GM12892 (cell line): ENCODE results near the gene COQ10A.

Experiments
- DNase-seq: peaks from one replicate; pipeline ENCODE4 v3.0.0; 2011; ENCODE audit not compliant: insufficient read length
- FAIRE-seq: peaks from 2 replicates; lab custom pipeline; 2011; peaks lifted over from hg19 to GRCh38; lab: Jason Lieb, UNC
- POLR2A ChIP-seq: IDR thresholded peaks from 2 replicates; pipeline ENCODE4 v1.6.1; 2011; ENCODE audit warnings: low read depth, low read length, control low read depth
- POLR2AphosphoS5 ChIP-seq: IDR thresholded peaks from 2 replicates; pipeline ENCODE4 v1.6.1; 2011; ENCODE audit warnings: low read depth, low read length, control low read depth
- TAF1 ChIP-seq: IDR thresholded peaks from 2 replicates; pipeline ENCODE4 v1.6.1; 2011; ENCODE audit warnings: low read depth, mild to moderate bottlenecking, control low read depth, low read length, borderline replicate concordance

The COQ10A gene

DNA sequence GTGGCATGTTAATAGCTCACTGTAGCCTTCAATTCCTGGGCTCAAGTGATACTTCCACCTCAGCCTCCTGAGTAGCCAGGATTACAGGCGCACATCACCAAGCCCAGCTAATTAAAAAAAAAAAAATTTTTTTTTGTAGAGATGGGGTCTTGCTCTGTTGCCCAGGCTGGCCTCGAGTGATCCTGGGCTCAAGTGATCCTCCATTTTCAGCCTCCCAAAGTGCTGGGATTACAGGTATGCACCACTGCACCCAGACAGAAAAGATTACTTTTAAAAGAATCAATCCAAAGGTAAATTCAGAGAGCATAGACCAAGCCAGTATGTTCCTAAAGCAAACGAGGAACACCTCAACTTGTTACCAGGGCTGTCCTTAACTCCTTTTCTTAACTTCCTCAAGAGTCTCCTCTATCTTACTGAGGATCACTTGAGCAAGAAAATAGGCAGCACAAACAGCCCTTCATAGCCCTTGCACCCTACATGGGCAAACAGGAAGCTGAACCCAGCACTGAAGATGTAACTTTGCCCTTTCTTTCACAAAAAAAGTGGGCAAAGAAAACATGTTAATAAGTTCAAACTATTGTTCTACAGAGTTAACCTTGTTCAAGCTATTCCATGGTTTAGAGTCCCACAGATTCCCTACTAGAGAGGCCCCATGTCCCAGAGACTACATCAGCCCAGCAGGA lies 22.1 kb downstream of the COQ10A start:
- no peak for DNase-seq
- FAIRE-seq: no peak
- TF ChIP-seq POLR2A (no peak), POLR2AphosphoS5 (no peak), TAF1 (no peak)

GRCh38 chr12:56293795-56294194 lies 27.1 kb downstream of the COQ10A start:
- FAIRE-seq (no peak), DNase-seq (no peak)
- no peak for TF ChIP-seq TAF1
- no peak for TF ChIP-seq POLR2AphosphoS5
- TF ChIP-seq POLR2A: no peak

- FAIRE-seq (no peak), DNase-seq (no peak)
- no peak for TF ChIP-seq POLR2AphosphoS5
- no peak for TF ChIP-seq TAF1
- TF ChIP-seq POLR2A: no peak
Measured at GRCh38 chr12:56296295-56296694, 29.6 kb downstream of the COQ10A start.

- no peak for TF ChIP-seq POLR2A
- TF ChIP-seq TAF1: no peak
- no peak for TF ChIP-seq POLR2AphosphoS5
- DNase-seq (no peak), FAIRE-seq (no peak)
Measured at GRCh38 chr12:56297400-56297799, 30.7 kb downstream of the COQ10A start.

DNA sequence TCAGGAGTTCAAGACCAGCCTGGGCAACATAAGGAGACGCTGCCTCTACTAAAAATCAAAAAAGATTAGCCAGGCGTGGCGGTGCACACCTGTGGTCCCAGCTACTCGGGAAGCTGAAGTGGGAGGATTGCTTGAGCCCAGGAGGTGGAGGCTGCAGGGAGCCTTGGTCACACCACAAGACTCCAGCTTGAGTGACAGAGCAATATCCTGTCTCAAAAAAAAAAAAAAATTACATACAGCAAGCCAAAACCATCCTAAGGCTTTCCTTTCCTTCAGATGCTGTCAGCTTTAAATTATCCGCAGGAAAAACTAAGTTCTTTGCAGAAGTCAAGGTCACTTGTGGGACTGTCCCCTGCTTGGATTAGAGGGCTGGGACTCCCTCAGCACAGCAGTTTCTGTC lies 32.1 kb downstream of the COQ10A start:
- no peak for DNase-seq
- TF ChIP-seq POLR2A (no peak), POLR2AphosphoS5 (no peak), TAF1 (no peak)
- no peak for FAIRE-seq

GRCh38 chr12:56299308-56299852 lies 32.6 kb downstream of the COQ10A start:
- DNase-seq (no peak), FAIRE-seq (no peak)
- peak; percentile 15; the same call in 1 of the 2 replicates for TF ChIP-seq TAF1
- TF ChIP-seq POLR2AphosphoS5: no peak

DNA sequence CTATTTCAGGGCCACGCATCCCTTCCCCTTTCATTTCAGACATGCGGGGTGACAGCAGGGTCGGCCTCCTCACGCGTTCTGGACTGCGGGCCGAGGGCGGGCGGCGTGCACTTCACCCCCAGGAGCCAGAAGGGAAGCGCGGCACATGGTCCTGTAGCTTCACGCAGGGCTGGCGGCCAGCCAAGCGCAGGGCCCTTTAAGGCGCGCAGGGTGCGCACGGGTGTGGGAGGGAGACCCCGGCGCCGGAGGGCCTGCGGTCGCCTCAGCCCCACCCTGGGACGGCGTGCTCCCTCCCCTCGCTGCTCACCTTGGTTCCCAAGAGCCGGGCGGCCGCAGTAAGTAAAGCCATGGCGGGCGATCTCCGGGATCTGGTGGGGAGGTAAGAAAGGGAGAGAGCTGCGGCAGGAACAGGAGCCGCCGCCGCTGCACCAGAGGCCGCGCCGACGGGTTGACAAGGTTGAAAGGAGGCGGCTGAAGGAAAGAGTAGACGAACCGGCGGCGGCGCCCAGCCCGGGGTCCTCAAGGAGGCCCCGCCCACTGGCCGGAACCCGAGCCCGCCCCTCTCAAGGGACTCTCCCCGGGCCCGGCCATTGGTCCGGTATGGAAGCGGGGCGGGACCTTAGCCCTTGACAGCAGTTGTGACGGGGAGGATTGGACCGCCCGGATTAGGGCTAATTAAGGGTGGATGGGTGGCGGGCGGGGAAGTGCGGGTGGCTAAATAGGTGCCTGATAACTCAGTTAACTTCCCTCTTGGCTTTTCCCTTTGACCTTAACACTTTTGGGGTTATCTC lies 33.3 kb downstream of the COQ10A start, which contains the start of gene CS:
Gene CS (minus strand): TSS at position 478 of the 791 bp plus-strand sequence. CDS start 129 bp downstream, at position 349.
- FAIRE-seq: peak; percentile 92
- no peak for TF ChIP-seq TAF1
- peak; percentile 43; the same call in 1 of the 2 replicates for TF ChIP-seq POLR2A
- peak; percentile 47; the same call in 1 of the 2 replicates for TF ChIP-seq POLR2AphosphoS5
- peak; percentile 88 for DNase-seq

GRCh38 chr12:56300644-56301464 lies 34.1 kb downstream of the COQ10A start:
- no peak; the same call in 1 of the 2 replicates for TF ChIP-seq POLR2AphosphoS5
- TF ChIP-seq POLR2A: no peak
- no peak for TF ChIP-seq TAF1
- FAIRE-seq: no peak
- DNase-seq: no peak

DNA sequence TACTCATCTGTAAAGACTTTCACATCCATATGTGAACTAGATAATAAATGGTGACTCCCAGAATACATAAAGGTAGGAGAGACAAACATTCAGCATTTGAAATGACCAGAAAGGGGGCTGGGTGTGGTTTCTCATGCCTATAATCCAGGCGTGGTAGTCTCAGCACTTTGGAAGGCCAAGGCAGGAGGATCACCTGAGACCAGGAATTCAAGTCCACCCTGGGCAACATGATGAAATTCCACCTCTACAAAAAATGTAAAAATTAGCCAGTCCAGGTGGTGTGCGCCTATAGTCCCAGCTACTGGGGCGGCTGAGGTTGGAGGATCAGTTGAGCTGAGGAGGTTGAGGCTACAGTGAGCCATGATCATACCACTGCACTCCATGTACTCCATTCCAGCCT lies 37.5 kb downstream of the COQ10A start:
- no peak for DNase-seq
- FAIRE-seq: no peak
- no peak for TF ChIP-seq TAF1
- TF ChIP-seq POLR2A: no peak
- TF ChIP-seq POLR2AphosphoS5: no peak

DNA sequence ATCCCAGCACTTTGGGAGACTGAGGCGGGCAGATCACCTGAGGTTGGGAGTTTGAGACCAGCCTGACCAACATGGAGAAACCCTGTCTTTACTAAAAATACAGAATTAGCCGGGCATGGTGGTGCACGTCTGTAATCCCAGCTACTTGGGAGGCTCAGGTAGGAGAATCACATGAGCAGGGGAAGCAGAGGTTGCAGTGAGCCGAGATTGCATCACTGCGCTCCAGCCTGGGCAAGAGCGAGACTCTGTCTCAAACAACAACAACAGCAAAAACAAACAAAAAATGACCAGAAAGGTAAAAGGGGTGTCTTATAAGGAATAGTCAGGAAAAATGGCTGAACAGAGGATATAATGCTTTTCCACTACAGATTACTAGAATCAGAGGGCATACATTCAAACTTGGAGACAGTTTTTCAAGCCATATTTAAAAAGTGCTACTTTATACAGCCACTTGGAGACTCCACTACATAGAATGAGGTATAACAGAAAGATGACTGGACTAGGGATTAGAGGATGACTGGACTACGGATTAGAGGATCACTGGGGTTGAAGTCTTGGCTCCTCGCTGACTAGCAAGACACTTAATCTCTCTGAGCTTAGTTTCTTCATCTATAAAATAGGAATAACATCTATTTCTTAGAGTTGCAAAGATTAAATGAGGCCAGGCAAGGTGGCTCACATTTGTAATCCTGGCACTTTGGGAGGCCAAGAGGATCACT lies 38.3 kb downstream of the COQ10A start:
- TF ChIP-seq TAF1 (no peak), POLR2AphosphoS5 (no peak), POLR2A (no peak)
- no peak for DNase-seq
- FAIRE-seq: no peak

DNA sequence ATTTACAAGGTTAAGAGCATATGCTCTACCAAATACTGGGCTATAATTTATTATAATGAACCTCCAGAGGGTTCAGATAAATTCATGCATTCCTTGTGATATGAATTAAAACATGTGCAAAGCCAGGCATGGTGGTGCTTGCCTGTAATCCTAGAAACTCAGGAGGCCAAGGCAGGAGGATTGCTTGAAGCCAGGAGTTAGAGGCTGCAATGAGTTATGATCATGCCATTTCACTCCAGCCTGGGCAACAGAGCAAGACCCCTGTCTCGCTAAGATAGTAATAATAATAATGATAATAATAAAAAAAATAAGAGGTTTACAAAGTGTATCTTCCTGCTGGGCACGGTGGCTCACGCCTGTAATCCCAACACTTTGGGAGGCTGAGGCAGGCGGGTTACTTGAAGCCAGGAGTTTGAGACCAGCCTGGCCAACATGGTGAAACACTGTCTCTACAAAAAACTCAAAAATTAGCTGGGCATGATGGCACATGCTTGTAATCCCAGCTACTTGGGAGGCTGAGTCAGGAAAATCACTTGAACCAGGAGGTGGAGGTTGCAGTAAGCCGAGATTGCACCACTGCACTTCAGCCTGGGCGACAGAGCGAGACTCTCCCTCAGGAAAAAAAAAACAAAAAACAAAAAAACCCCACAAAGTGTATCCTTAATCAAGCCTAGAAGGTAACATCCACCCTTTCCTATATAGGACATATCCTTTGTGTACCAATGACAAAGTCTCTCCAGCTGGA lies 40.7 kb downstream of the COQ10A start:
- no peak for TF ChIP-seq TAF1
- TF ChIP-seq POLR2AphosphoS5: no peak
- no peak for TF ChIP-seq POLR2A
- DNase-seq: no peak

More for the DNA sequence above, 40.7 kb downstream of the COQ10A start:
- FAIRE-seq: no peak
